Caco-2 (cell line): Measurements from ENCODE around the gene SFT2D1. TPM values are rescaled to one million over a fixed set of nuclear protein-coding genes. Genes with fewer than 3 reads are reported as not detected.

ENCODE experiments used
- BruUV-seq: library from RNA; stranded (reverse); fragments of 400-500 nt; replicated peaks from 2 replicates; lab custom pipeline; 2021; lab: Mats Ljungman, UMichigan
- CTCF ChIA-PET: fragments of 300-600 bp; sonication (Branson Sonifier 250); formaldehyde crosslinking; loops from one replicate; lab custom pipeline; 2022; ENCODE audit warnings: antibody characterized with exemption; lab: Charles Lee
- POLR2A ChIA-PET: fragments of 300-600 bp; sonication (Branson Sonifier 250); formaldehyde crosslinking; loops from one replicate; lab custom pipeline; 2022; ENCODE audit warnings: antibody characterized with exemption; lab: Charles Lee
- DNase-seq, 2 experiments: peaks; one replicate each; pipeline versions ENCODE4 v3.0.0 to v3.0.0-alpha.2; 2020 to 2022
- H3K27me3 ChIP-seq: replicated peaks from 2 replicates; pipeline ENCODE4 v1.6.0; 2011; ENCODE audit warnings: low read length; ENCODE audit not compliant: control insufficient read depth, insufficient read depth
- H3K36me3 ChIP-seq: 2 replicates; pipeline ENCODE4 v1.5.1; 2011; ENCODE audit warnings: low read length; ENCODE audit not compliant: control insufficient read depth, insufficient read depth
- H3K4me1 ChIP-seq: fragments of 250-450 bp; sonication (Bioruptor Pico); 2 replicates; pipeline ENCODE4 v1.5.1; 2020; ENCODE audit warnings: mild to moderate bottlenecking
- H3K4me3 ChIP-seq: 2 replicates; pipeline ENCODE4 v1.5.1; 2011; ENCODE audit warnings: low read depth, mild to moderate bottlenecking, control low read depth, low read length
- H3K9me3 ChIP-seq: fragments of 250-450 bp; sonication (Bioruptor Pico); 2 replicates; pipeline ENCODE4 v1.5.1; 2020; ENCODE audit warnings: mild to moderate bottlenecking, moderate library complexity
- H3K27ac Mint-ChIP-seq: one replicate; pipeline ENCODE4 v1.8.0; 2022; ENCODE audit warnings: mixed read lengths; ENCODE audit not compliant: unreplicated experiment
- H3K27me3 Mint-ChIP-seq: one replicate; pipeline ENCODE4 v1.8.0; 2022; ENCODE audit warnings: mixed read lengths; ENCODE audit not compliant: insufficient read depth, unreplicated experiment
- H3K36me3 Mint-ChIP-seq: one replicate; pipeline ENCODE4 v1.8.0; 2022; ENCODE audit warnings: mild to moderate bottlenecking, mixed read lengths; ENCODE audit not compliant: insufficient read depth, unreplicated experiment
- H3K4me1 Mint-ChIP-seq: one replicate; pipeline ENCODE4 v1.8.0; 2022; ENCODE audit warnings: low read depth, mixed read lengths; ENCODE audit not compliant: unreplicated experiment
- H3K4me3 Mint-ChIP-seq: one replicate; pipeline ENCODE4 v1.8.0; 2022; ENCODE audit warnings: mild to moderate bottlenecking, moderate library complexity, mixed read lengths; ENCODE audit not compliant: unreplicated experiment
- H3K9me3 Mint-ChIP-seq: one replicate; pipeline ENCODE4 v1.8.0; 2022; ENCODE audit warnings: mixed read lengths; ENCODE audit not compliant: unreplicated experiment
- intact Hi-C: fragments of 100-400 bp; cut with micrococcal nuclease; formaldehyde crosslinking; loops from one replicate; pipeline ENCODE4 v1.10.0; 2022; ENCODE audit not compliant: unreplicated experiment
- total RNA-seq: library from RNA; stranded (reverse); gene quantifications from 2 replicates; pipeline ENCODE4 v1.2.3, GENCODE V29; 2022
- TF ChIP-seq, protein P1 (sequence below), 2 experiments: fragments of 200-600 bp in 1 of 2; IDR thresholded peaks; 1 replicate in 1 of 2; 2 replicates in 1 of 2; pipeline versions ENCODE4 v1.5.1 to v1.8.0; 2011 to 2022; ENCODE audit warnings: antibody characterized with exemption in 1 of 2, control low read depth in 1 of 2, inconsistent platforms in 1 of 2, low read depth in 1 of 2, low read length in 1 of 2, mild to moderate bottlenecking in 1 of 2, moderate library complexity in 1 of 2; ENCODE audit not compliant: insufficient read depth in 1 of 2, severe bottlenecking in 1 of 2, unreplicated experiment in 1 of 2

The SFT2D1 gene
- total RNA-seq, 1 experiment from 2014 or later: 48.1 TPM

DNA sequence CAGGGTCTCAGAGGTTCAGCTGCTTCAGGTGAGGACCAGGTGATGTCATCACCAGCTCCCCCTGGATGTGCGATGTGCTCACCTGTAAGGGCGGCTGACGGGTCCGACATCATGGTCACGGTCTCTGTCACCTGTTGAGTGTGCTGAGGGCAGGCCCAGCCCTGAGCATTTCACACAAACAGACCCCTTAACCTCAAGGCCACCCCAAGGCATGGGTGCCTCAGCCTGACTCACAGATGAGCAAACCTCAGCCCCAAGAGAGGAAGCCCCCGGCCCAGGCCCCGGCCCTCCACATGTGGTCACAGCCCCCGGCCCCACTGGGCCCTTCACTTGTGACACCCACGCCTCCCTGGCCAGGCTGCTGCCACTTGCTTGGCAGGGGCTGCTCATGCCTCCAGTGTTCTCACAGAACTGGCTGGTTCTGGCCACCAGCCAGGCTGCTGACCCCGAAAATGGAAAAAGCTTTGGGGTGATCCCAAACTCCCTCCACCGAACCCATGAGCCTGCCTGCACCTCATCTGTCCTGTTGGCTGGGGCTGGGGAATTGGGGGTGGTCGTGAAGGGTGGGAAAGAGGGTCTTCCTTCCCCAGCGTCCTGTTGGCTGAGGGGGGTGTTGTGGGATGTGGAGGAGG, 67.5 kb downstream of the SFT2D1 start:
- intact Hi-C loops: loop anchor here (1.0 to 5.0 kb wide), 3 partner anchors 108 to 125 kb away; no protein-coding TSS in a partner anchor
- ChIA-PET CTCF (no interaction called here), POLR2A (no interaction called here)
- no peaks in the 10 kb centered on the region for H3K36me3 ChIP-seq
- BruUV-seq: no TSS peak
- H3K27me3 ChIP-seq: no peaks in the 10 kb centered on the region
- H3K27ac Mint-ChIP-seq: no peak overlapping the region
- H3K9me3 ChIP-seq: no peaks in the 10 kb centered on the region
- H3K4me1 Mint-ChIP-seq: no peaks in the 10 kb centered on the region
- H3K4me1 ChIP-seq: no peaks in the 10 kb centered on the region
- H3K4me3 Mint-ChIP-seq: no peak overlapping the region
- no peak overlapping the region for H3K4me3 ChIP-seq
- no peaks in the 10 kb centered on the region for H3K36me3 Mint-ChIP-seq
- TF ChIP-seq, protein P1, sequence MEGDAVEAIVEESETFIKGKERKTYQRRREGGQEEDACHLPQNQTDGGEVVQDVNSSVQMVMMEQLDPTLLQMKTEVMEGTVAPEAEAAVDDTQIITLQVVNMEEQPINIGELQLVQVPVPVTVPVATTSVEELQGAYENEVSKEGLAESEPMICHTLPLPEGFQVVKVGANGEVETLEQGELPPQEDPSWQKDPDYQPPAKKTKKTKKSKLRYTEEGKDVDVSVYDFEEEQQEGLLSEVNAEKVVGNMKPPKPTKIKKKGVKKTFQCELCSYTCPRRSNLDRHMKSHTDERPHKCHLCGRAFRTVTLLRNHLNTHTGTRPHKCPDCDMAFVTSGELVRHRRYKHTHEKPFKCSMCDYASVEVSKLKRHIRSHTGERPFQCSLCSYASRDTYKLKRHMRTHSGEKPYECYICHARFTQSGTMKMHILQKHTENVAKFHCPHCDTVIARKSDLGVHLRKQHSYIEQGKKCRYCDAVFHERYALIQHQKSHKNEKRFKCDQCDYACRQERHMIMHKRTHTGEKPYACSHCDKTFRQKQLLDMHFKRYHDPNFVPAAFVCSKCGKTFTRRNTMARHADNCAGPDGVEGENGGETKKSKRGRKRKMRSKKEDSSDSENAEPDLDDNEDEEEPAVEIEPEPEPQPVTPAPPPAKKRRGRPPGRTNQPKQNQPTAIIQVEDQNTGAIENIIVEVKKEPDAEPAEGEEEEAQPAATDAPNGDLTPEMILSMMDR (IDR thresholded peaks at IDR 0.05; ENCODE audit: insufficient read depth in 1 of 2, low read depth in 1 of 2, low read length in 1 of 2, severe bottlenecking in 1 of 2, unreplicated experiment in 1 of 2): no peak
- no peak for DNase-seq
- no peaks in the 10 kb centered on the region for H3K9me3 Mint-ChIP-seq
- no peaks in the 10 kb centered on the region for H3K27me3 Mint-ChIP-seq

- POLR2A ChIA-PET: no interaction called here
- H3K4me3 Mint-ChIP-seq: no peak overlapping the region
Observed at GRCh38 chr6:166274163-166274562, 68.2 kb downstream of the SFT2D1 start.

DNA sequence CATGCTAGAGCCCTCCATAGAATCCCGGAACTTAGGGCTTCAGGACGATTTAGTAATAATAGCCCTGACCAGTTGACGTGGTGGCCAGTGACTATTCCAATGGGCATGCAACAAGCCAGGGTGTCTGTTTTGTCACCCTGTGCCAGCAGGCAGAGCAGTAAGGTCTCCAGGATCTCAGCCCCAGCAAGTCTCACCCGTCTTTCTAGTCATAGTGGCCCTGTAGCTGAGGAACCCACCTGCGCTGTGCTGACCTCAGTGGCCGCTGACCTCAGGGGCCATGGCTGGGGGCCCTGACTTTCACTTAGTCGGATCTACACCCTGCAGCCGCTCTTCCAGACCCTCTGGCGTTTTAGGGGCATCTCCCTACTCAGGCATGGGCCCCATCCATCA, 71.0 kb downstream of the SFT2D1 start:
- CTCF ChIA-PET: interaction anchor here (0.6 kb wide), 1 partner anchor 82 kb away, joined by 5 read pairs; no protein-coding TSS in a partner anchor

More at GRCh38 chr6:166274163-166274562, 68.2 kb downstream of the SFT2D1 start:
- Histone ChIP-seq H3K36me3 (no peaks in the 10 kb centered on the region), H3K4me3 (no peak overlapping the region), H3K4me1 (no peaks in the 10 kb centered on the region), H3K9me3 (no peaks in the 10 kb centered on the region), H3K27me3 (no peaks in the 10 kb centered on the region)
- no peak for DNase-seq
- H3K27ac Mint-ChIP-seq: no peak overlapping the region
- CTCF ChIA-PET: no interaction called here
- H3K4me1 Mint-ChIP-seq: no peaks in the 10 kb centered on the region
- no peaks in the 10 kb centered on the region for H3K27me3 Mint-ChIP-seq
- no peaks in the 10 kb centered on the region for H3K36me3 Mint-ChIP-seq
- TF ChIP-seq, protein P1 (IDR thresholded peaks at IDR 0.05; ENCODE audit: insufficient read depth in 1 of 2, low read depth in 1 of 2, low read length in 1 of 2, severe bottlenecking in 1 of 2, unreplicated experiment in 1 of 2): no peak
- intact Hi-C loops: no loop called here
- no peaks in the 10 kb centered on the region for H3K9me3 Mint-ChIP-seq
- BruUV-seq: no TSS peak

More for the DNA sequence above, 71.0 kb downstream of the SFT2D1 start:
- Histone ChIP-seq H3K4me3 (no peak overlapping the region), H3K4me1 (no peaks in the 10 kb centered on the region), H3K27me3 (no peaks in the 10 kb centered on the region), H3K9me3 (no peaks in the 10 kb centered on the region), H3K36me3 (no peaks in the 10 kb centered on the region)
- Mint-ChIP-seq H3K9me3 (no peaks in the 10 kb centered on the region), H3K4me1 (no peaks in the 10 kb centered on the region), H3K36me3 (no peaks in the 10 kb centered on the region), H3K27me3 (no peaks in the 10 kb centered on the region), H3K4me3 (no peak overlapping the region), H3K27ac (no peak overlapping the region)
- BruUV-seq: no TSS peak
- intact Hi-C loops: no loop called here
- POLR2A ChIA-PET: no interaction called here
- DNase-seq: no peak
- TF ChIP-seq, protein P1 (IDR thresholded peaks at IDR 0.05; ENCODE audit: insufficient read depth in 1 of 2, low read depth in 1 of 2, low read length in 1 of 2, severe bottlenecking in 1 of 2, unreplicated experiment in 1 of 2): no peak
